Thoracic aorta (tissue), 2 donors: ENCODE results near the gene ADGRB2. TPM values are rescaled to one million over a fixed set of nuclear protein-coding genes. Genes with fewer than 3 reads are reported as not detected.

ENCODE experiments used
- ATAC-seq: fragments of 150-250 bp; one replicate; pipeline ENCODE4 v1.8.0; 2017; ENCODE audit warnings: low read depth; ENCODE audit not compliant: insufficient number of reproducible peaks, low FRiP score
- DNase-seq: peaks from one replicate; pipeline ENCODE4 v3.0.0-alpha.2; 2020; ENCODE audit warnings: low spot score
- H3K27ac ChIP-seq, 2 donors: fragments of 200-600 bp; sonication (generic); 1 replicate in 1 of 2; 2 replicates in 1 of 2; pipeline ENCODE4 v1.5.1; 2016; ENCODE audit warnings: mild to moderate bottlenecking in 2 of 2, moderate library complexity in 2 of 2
- H3K27me3 ChIP-seq: fragments of 200-600 bp; sonication (generic); replicated peaks from 2 replicates; pipeline ENCODE4 v1.6.0; 2016; ENCODE audit warnings: mild to moderate bottlenecking; ENCODE audit not compliant: insufficient read depth
- H3K36me3 ChIP-seq: fragments of 200-600 bp; sonication (generic); one replicate; pipeline ENCODE4 v1.5.1; 2016
- H3K4me1 ChIP-seq, 2 donors: fragments of 200-600 bp; sonication (generic); 1 replicate in 1 of 2; 2 replicates in 1 of 2; pipeline versions ENCODE4 v1.5.1 to v1.6.0; 2016; ENCODE audit warnings: low read depth in 2 of 2, mild to moderate bottlenecking in 1 of 2; ENCODE audit not compliant: control insufficient read depth in 1 of 2
- H3K4me3 ChIP-seq: fragments of 200-600 bp; sonication (generic); 2 replicates; pipeline ENCODE4 v1.5.1; 2016; ENCODE audit warnings: mild to moderate bottlenecking
- H3K9me3 ChIP-seq: fragments of 200-600 bp; sonication (generic); 2 replicates; pipeline ENCODE4 v1.5.1; 2016
- CTCF ChIP-seq: fragments of 200-600 bp; sonication (generic); IDR thresholded peaks from one replicate; pipeline ENCODE4 v1.5.1; 2019; ENCODE audit warnings: antibody characterized with exemption
- total RNA-seq, 2 donors: library from RNA; depleted of rRNA; stranded (reverse); fragments of >200 nt; gene quantifications; one replicate each; pipeline versions ENCODE4 v1.1.0 to v1.2.3, GENCODE V29; 2016

ADGRB2 gene
- total RNA-seq, 2 donors from 2014 or later: 1.5 TPM

- Histone ChIP-seq H3K27ac (peak overlapping the region; percentile 61 to 92), H3K36me3 (peaks cover 13% of the 10 kb centered on the region), H3K9me3 (no peaks in the 10 kb centered on the region), H3K27me3 (no peaks in the 10 kb centered on the region), H3K4me1 (peaks cover 22 to 70% of the 10 kb centered on the region in 2 donors), H3K4me3 (peak overlapping the region; percentile 61)
- no peak for ATAC-seq
- no peak for TF ChIP-seq CTCF
- DNase-seq: no peak
Measured at GRCh38 chr1:31702836-31703404, 61.2 kb downstream of the ADGRB2 start.

- ATAC-seq: peak; percentile 52
- H3K4me3 ChIP-seq: peak overlapping the region; percentile 4
- H3K9me3 ChIP-seq: no peaks in the 10 kb centered on the region
- no peak for TF ChIP-seq CTCF
- DNase-seq: peak; percentile 91
- H3K36me3 ChIP-seq: peaks cover 30% of the 10 kb centered on the region
- peak overlapping the region; percentile 61 to 92 for H3K27ac ChIP-seq
- no peaks in the 10 kb centered on the region for H3K27me3 ChIP-seq
- peaks cover 22 to 59% of the 10 kb centered on the region in 2 donors for H3K4me1 ChIP-seq
Measured at GRCh38 chr1:31701091-31701736, 62.9 kb downstream of the ADGRB2 start.

GRCh38 chr1:31700468-31701090 is 63.6 kb downstream of the ADGRB2 start:
- no peak for DNase-seq
- peaks cover 22 to 58% of the 10 kb centered on the region in 2 donors for H3K4me1 ChIP-seq
- peak overlapping the region; percentile 4 for H3K4me3 ChIP-seq
- peaks cover 33% of the 10 kb centered on the region for H3K36me3 ChIP-seq
- H3K27me3 ChIP-seq: no peaks in the 10 kb centered on the region
- no peaks in the 10 kb centered on the region for H3K9me3 ChIP-seq
- no peak for TF ChIP-seq CTCF
- ATAC-seq: no peak
- peak overlapping the region; percentile 61 to 92 for H3K27ac ChIP-seq

GRCh38 chr1:31699341-31699891 is 64.7 kb downstream of the ADGRB2 start:
- Histone ChIP-seq H3K36me3 (peaks cover 43% of the 10 kb centered on the region), H3K27ac (peak overlapping the region in 1 of 2 donors; percentile 92), H3K27me3 (no peaks in the 10 kb centered on the region), H3K9me3 (no peaks in the 10 kb centered on the region), H3K4me1 (peaks cover 17 to 47% of the 10 kb centered on the region in 2 donors), H3K4me3 (no peak overlapping the region)
- no peak for TF ChIP-seq CTCF
- no peak for DNase-seq
- ATAC-seq: no peak

- Histone ChIP-seq H3K9me3 (no peaks in the 10 kb centered on the region), H3K36me3 (peaks cover 57% of the 10 kb centered on the region), H3K27me3 (no peaks in the 10 kb centered on the region), H3K27ac (no peak overlapping the region), H3K4me1 (peaks cover 16 to 35% of the 10 kb centered on the region in 2 donors), H3K4me3 (no peak overlapping the region)
- TF ChIP-seq CTCF: no peak
- ATAC-seq (no peak), DNase-seq (no peak)
Measured at GRCh38 chr1:31697369-31697984, 66.7 kb downstream of the ADGRB2 start.
